ENCODE measurements around the gene GATA3.

The GATA3 gene

DNA sequence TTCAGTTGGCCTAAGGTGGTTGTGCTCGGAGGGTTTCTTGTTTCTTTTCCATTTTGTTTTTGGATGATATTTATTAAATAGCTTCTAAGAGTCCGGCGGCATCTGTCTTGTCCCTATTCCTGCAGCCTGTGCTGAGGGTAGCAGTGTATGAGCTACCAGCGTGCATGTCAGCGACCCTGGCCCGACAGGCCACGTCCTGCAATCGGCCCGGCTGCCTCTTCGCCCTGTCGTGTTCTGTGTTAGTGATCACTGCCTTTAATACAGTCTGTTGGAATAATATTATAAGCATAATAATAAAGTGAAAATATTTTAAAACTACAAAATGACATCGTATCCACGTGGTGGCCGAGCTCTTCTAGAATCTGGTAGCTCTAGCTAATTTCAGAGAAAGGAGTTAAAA, 20.4 kb downstream of the GATA3 start:
- TF ChIP-seq CTCF (IDR thresholded peaks at IDR 0.05; ENCODE audit: low read length), result no peak
- no peak for TF ChIP-seq EZH2 (optimal IDR thresholded peaks at IDR 0.05; ENCODE audit: low read depth, low read length)
- TF ChIP-seq EZH2phosphoT487 (IDR thresholded peaks at IDR 0.05; ENCODE audit: low read length), result no peak
- Histone ChIP-seq H3K4me3 (ENCODE audit: low read length) (no peak overlapping the region), H3K9me2 (replicated peaks; ENCODE audit: insufficient read depth, low read length) (no peaks in the 10 kb centered on the region), H3K36me3 (replicated peaks; ENCODE audit: insufficient read depth, low read length) (no peaks in the 10 kb centered on the region), H3K4me1 (ENCODE audit: low read length) (no peaks in the 10 kb centered on the region), H3K27me3 (replicated peaks; ENCODE audit: insufficient read depth, low read length) (no peaks in the 10 kb centered on the region), H3F3A (ENCODE audit: insufficient read depth, low read length) (no peaks in the 10 kb centered on the region), H3K9me3 (replicated peaks; ENCODE audit: insufficient read depth, low read length) (no peaks in the 10 kb centered on the region), H3K79me2 (ENCODE audit: low read length) (no peaks in the 10 kb centered on the region), H3K4me2 (ENCODE audit: low read depth, low read length) (no peak overlapping the region), H3K9ac (ENCODE audit: low read length) (no peak overlapping the region), H4K20me1 (ENCODE audit: insufficient read depth, low read length) (no peaks in the 10 kb centered on the region), H2AFZ (ENCODE audit: low read length) (no peak overlapping the region), H3K27ac (ENCODE audit: low read length) (no peak overlapping the region)
- DNase-seq, result no peak

DNA sequence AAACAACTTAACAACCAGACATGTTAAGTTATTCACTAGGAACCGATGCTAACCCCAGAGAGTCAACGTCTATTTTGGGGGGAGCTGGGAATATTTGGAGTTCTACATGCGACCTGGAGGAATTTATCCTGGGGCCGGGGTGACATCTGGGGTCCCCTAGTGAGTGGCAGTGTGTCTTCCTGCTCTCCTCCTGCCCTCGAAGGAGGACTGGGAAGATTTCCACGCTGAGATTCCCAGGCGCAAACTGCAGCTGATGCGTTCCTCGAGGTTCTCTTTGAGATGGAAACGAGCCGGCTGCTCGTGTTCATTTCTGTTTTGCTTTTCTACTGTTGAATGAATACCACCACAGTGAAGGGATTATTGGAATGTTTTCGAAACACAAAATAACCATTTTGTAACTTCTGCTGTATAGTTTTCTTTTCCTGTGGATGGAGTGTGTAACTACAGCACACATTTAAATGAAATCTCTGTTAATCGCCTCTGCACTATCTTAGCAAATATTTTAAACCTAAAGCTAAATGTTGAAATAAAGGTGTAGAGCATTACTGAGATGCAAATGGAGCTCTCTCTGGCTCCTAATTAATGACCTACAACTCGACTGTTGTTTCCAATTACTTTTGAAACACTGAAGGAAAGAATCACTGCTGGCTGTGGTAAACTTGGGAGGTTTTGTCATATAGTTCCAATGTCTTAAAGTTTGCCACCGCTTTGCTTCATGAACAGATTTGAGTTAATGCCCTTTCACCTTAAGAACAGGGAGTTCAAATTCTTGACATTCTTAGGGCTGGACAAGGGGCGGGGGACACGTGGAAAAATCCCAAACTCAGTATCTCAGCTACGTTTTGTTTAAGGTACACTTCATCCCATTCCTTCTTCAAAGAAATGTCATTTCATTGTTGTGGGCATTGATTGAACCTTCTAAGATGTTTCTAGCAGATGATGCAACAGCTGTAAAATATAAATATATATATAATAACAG, 21.1 kb downstream of the GATA3 start:
- no peak overlapping the region for H3K27ac ChIP-seq (ENCODE audit: low read length)
- TF ChIP-seq EZH2phosphoT487 (IDR thresholded peaks at IDR 0.05; ENCODE audit: low read length), result no peak
- no peaks in the 10 kb centered on the region for H4K20me1 ChIP-seq (ENCODE audit: insufficient read depth, low read length)
- H3K79me2 ChIP-seq (ENCODE audit: low read length), result no peaks in the 10 kb centered on the region
- H3K9me3 ChIP-seq (replicated peaks; ENCODE audit: insufficient read depth, low read length), result no peaks in the 10 kb centered on the region
- H3K9ac ChIP-seq (ENCODE audit: low read length), result no peak overlapping the region
- no peaks in the 10 kb centered on the region for H3K4me1 ChIP-seq (ENCODE audit: low read length)
- no peaks in the 10 kb centered on the region for H3K27me3 ChIP-seq (replicated peaks; ENCODE audit: insufficient read depth, low read length)
- H3K4me3 ChIP-seq (ENCODE audit: low read length), result no peak overlapping the region
- no peaks in the 10 kb centered on the region for H3K36me3 ChIP-seq (replicated peaks; ENCODE audit: insufficient read depth, low read length)
- no peak overlapping the region for H2AFZ ChIP-seq (ENCODE audit: low read length)
- DNase-seq, result no peak
- H3F3A ChIP-seq (ENCODE audit: insufficient read depth, low read length), result no peaks in the 10 kb centered on the region
- no peak overlapping the region for H3K4me2 ChIP-seq (ENCODE audit: low read depth, low read length)
- no peaks in the 10 kb centered on the region for H3K9me2 ChIP-seq (replicated peaks; ENCODE audit: insufficient read depth, low read length)

GRCh38 chr10:8076933-8077332, 22.4 kb downstream of the GATA3 start:
- Histone ChIP-seq H3K4me3 (ENCODE audit: low read length) (no peak overlapping the region), H3K9me3 (replicated peaks; ENCODE audit: insufficient read depth, low read length) (no peaks in the 10 kb centered on the region), H2AFZ (ENCODE audit: low read length) (no peak overlapping the region), H3K9ac (ENCODE audit: low read length) (no peak overlapping the region), H3K27me3 (replicated peaks; ENCODE audit: insufficient read depth, low read length) (no peaks in the 10 kb centered on the region), H3F3A (ENCODE audit: insufficient read depth, low read length) (no peaks in the 10 kb centered on the region), H3K4me1 (ENCODE audit: low read length) (no peaks in the 10 kb centered on the region), H3K36me3 (replicated peaks; ENCODE audit: insufficient read depth, low read length) (no peaks in the 10 kb centered on the region), H3K4me2 (ENCODE audit: low read depth, low read length) (no peak overlapping the region), H3K27ac (ENCODE audit: low read length) (no peak overlapping the region), H4K20me1 (ENCODE audit: insufficient read depth, low read length) (no peaks in the 10 kb centered on the region), H3K9me2 (replicated peaks; ENCODE audit: insufficient read depth, low read length) (no peaks in the 10 kb centered on the region), H3K79me2 (ENCODE audit: low read length) (no peaks in the 10 kb centered on the region)
- TF ChIP-seq CTCF (IDR thresholded peaks at IDR 0.05; ENCODE audit: low read length) (no peak), EZH2 (optimal IDR thresholded peaks at IDR 0.05; ENCODE audit: low read depth, low read length) (no peak), EZH2phosphoT487 (IDR thresholded peaks at IDR 0.05; ENCODE audit: low read length) (no peak)
- DNase-seq, result no peak

- H3K9me2 ChIP-seq (replicated peaks; ENCODE audit: insufficient read depth, low read length), result no peaks in the 10 kb centered on the region
Measured at GRCh38 chr10:8078027-8078426, 23.5 kb downstream of the GATA3 start.

More at GRCh38 chr10:8078027-8078426, 23.5 kb downstream of the GATA3 start:
- Histone ChIP-seq H2AFZ (ENCODE audit: low read length) (no peak overlapping the region), H3K36me3 (replicated peaks; ENCODE audit: insufficient read depth, low read length) (no peaks in the 10 kb centered on the region), H3K9me3 (replicated peaks; ENCODE audit: insufficient read depth, low read length) (no peaks in the 10 kb centered on the region), H3F3A (ENCODE audit: insufficient read depth, low read length) (no peaks in the 10 kb centered on the region), H3K9ac (ENCODE audit: low read length) (no peak overlapping the region), H3K79me2 (ENCODE audit: low read length) (no peaks in the 10 kb centered on the region), H3K27ac (ENCODE audit: low read length) (no peak overlapping the region), H3K27me3 (replicated peaks; ENCODE audit: insufficient read depth, low read length) (no peaks in the 10 kb centered on the region), H3K4me3 (ENCODE audit: low read length) (no peak overlapping the region), H3K4me1 (ENCODE audit: low read length) (no peaks in the 10 kb centered on the region), H3K4me2 (ENCODE audit: low read depth, low read length) (no peak overlapping the region), H4K20me1 (ENCODE audit: insufficient read depth, low read length) (no peaks in the 10 kb centered on the region)
- TF ChIP-seq EZH2 (optimal IDR thresholded peaks at IDR 0.05; ENCODE audit: low read depth, low read length), result no peak
- no peak for TF ChIP-seq EZH2phosphoT487 (IDR thresholded peaks at IDR 0.05; ENCODE audit: low read length)
- TF ChIP-seq CTCF (IDR thresholded peaks at IDR 0.05; ENCODE audit: low read length), result no peak
- no peak for DNase-seq

Data from MM.1S (cell line).